ENCODE measurements around the gene UTP11.

The UTP11 gene

GRCh38 chr1:38074302-38074677 is 61.8 kb downstream of the UTP11 start:
- DNase-seq, result no peak

Data from 8988T (cell line).